Astrocyte of the spinal cord (primary cell): Measurements from ENCODE around the gene SUGCT.

ENCODE experiments used
- DNase-seq: peaks from one replicate; pipeline ENCODE4 v3.0.0; 2011; ENCODE audit warnings: low read depth, low spot score
- H3K4me3 ChIP-seq: 2 replicates; pipeline ENCODE4 v1.5.1; 2011; ENCODE audit warnings: low read depth, mild to moderate bottlenecking, low read length, moderate library complexity
- in situ Hi-C: cut with HindIII; loops from 2 replicates; pipeline ENCODE4 v1.10.0; 2017; ENCODE audit warnings: low sequenced_read_pairs
- TF ChIP-seq, protein P1 (sequence below): IDR thresholded peaks from 2 replicates; pipeline ENCODE4 v1.5.1; 2012; ENCODE audit warnings: low read depth, mild to moderate bottlenecking, low read length, inconsistent platforms

Gene SUGCT

DNA sequence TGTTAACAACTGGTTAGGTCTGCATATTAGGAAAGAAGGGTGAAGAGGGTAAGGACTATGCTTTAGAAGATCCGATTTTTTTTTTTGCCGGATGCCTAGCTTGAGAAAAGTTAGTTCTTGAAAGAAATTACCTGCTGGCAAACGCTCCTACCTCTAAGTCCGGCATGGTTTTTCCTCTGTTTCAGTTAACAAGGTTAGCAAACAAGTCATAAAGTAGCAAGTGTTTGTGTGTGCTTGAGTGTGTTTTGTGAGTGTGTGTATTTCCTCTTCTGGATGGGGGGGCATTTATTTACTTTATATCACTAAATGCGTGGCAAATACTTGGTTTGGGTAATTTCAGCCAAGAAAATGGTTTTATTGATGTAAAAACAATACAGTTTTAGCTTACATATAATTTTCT lies 195.6 kb downstream of the SUGCT start:
- DNase-seq: no peak
- in situ Hi-C loops: no loop called here
- TF ChIP-seq, protein P1, sequence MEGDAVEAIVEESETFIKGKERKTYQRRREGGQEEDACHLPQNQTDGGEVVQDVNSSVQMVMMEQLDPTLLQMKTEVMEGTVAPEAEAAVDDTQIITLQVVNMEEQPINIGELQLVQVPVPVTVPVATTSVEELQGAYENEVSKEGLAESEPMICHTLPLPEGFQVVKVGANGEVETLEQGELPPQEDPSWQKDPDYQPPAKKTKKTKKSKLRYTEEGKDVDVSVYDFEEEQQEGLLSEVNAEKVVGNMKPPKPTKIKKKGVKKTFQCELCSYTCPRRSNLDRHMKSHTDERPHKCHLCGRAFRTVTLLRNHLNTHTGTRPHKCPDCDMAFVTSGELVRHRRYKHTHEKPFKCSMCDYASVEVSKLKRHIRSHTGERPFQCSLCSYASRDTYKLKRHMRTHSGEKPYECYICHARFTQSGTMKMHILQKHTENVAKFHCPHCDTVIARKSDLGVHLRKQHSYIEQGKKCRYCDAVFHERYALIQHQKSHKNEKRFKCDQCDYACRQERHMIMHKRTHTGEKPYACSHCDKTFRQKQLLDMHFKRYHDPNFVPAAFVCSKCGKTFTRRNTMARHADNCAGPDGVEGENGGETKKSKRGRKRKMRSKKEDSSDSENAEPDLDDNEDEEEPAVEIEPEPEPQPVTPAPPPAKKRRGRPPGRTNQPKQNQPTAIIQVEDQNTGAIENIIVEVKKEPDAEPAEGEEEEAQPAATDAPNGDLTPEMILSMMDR: no peak
- H3K4me3 ChIP-seq: no peak overlapping the region

DNA sequence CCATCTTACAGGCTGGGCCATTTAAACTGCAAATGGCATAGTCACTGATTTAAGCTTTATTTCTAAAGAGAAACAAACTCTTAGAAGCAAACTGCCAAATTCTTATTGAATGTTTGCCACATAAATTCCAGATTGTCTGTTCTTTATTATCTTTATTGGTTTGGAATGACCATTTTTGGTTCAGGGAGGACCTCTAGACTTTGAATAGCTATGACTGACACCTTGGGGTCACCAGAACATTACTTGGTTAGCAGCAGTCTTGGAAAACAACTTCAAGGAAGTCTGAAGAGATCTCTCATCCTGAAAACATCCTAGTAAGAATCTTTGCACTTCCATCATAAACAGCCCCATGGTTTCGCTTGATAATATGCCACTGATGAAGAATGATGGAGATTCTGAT lies 197.1 kb downstream of the SUGCT start:
- DNase-seq: peak; percentile 31
- TF ChIP-seq, protein P1: no peak
- no peak overlapping the region for H3K4me3 ChIP-seq
- in situ Hi-C loops: no loop called here

DNA sequence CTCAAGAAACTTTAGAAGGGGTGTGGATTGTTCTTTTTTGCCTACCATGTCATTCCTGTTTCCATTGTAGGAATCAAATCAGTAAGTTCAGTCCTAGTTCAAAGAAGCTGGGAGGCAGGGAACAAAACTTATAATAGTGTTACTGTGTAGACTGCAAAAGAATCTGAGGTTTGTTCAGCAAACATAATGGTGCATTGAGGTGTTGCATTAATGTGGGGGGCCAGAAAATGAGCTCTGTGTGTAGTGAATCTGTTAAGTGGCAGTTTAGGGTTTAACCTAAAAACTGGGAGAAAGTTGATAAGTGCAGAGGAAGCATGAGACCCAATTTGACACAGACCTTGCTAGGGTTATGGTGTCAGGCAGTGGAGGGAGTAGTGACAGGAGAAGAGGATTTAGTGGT lies 197.7 kb downstream of the SUGCT start:
- no peak overlapping the region for H3K4me3 ChIP-seq
- TF ChIP-seq, protein P1: no peak
- in situ Hi-C loops: no loop called here

DNA sequence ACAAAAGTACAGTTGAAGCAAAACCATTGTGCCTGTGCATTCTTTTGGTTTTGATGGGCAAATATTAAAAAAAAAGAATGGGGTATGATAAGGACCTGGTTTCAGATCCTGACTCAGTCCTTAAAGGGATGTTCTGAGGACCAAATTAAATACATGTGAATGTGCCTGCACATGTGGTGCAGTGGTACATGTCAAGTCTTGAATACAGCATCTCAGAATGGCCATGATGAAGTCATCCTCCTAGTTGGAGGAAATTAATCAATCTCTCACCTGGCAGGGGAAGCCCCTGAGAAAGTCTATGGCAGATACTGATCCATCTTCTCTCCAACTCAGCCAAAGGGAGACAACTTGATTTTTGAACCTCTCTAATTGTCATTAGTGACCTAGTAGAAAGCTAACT lies 207.0 kb downstream of the SUGCT start:
- DNase-seq: no peak
- in situ Hi-C loops: no loop called here
- no peak overlapping the region for H3K4me3 ChIP-seq
- TF ChIP-seq, protein P1: no peak

More for the DNA sequence above, 197.7 kb downstream of the SUGCT start:
- no peak for DNase-seq

DNA sequence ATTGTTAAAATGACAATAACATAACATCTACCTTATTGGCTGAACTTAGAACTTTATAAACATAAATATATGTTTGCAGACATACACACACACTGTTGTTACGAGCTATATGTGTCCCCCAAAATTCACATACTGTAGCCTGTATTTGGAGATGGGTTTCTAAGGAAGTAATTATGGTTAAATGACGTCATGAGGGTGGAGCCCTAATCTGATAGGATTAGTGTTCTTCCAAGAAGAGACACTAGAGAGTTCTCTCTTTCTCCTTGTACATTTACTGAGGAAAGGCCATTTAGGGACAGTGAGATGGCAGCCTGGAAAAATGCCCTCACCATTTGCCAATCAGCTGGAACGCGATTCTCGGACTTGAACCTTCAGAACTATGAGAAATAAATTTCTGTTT lies 211.7 kb downstream of the SUGCT start:
- in situ Hi-C loops: no loop called here

DNA sequence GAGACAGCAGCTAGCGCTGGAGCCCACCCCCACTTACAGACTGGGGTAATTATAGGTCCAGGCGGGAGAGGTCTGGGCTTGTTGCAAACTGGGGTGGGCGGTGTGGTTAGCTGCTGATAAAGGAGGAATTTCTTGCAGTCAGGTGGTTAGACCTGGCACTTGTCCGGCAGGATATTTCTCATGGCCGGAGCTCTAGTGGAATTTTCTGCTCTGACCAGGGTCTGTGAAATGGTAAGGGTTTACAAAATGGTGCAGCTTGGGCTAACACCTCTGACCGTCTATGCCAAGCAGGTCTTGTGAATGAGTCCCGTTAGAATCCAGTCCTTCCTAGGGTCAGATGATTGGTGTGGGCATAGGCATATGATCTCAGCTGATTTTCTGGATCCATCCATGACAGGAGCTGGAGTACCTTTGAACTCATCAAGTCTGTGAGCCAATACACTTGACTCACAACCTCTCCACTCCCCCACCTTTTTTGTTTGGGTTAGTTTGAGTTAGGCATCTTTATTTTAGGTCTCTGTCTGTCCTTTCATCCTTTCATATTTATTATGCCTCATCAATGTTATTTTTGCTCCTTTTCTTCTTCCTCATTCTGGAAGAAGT lies 213.4 kb downstream of the SUGCT start:
- DNase-seq: no peak
- in situ Hi-C loops: no loop called here
- TF ChIP-seq, protein P1: no peak
- no peak overlapping the region for H3K4me3 ChIP-seq

More for the DNA sequence above, 211.7 kb downstream of the SUGCT start:
- no peak overlapping the region for H3K4me3 ChIP-seq
- TF ChIP-seq, protein P1: no peak
- no peak for DNase-seq
